Breast epithelium (tissue), 4 donors: ENCODE measurements around the gene GNAQ. TPM values are rescaled to one million over a fixed set of nuclear protein-coding genes. Genes with fewer than 3 reads are reported as not detected.

Experiments used
- DNase-seq, 2 donors: peaks; one replicate each; pipeline ENCODE4 v3.0.0-alpha.2; 2019; ENCODE audit warnings: low spot score in 2 of 2
- H3K27ac ChIP-seq, 2 donors: fragments of 200-600 bp; sonication (generic) in 1 of 2; one replicate each; pipeline ENCODE4 v1.5.1; 2016 to 2019; ENCODE audit warnings: mild to moderate bottlenecking in 1 of 2
- H3K27me3 ChIP-seq, 2 donors: fragments of 200-600 bp; sonication (generic) in 1 of 2; one replicate each; pipeline versions ENCODE4 v1.5.1 to v1.6.0; 2017 to 2019; ENCODE audit warnings: control low read depth in 1 of 2, mild to moderate bottlenecking in 1 of 2
- H3K36me3 ChIP-seq: fragments of 200-600 bp; one replicate; pipeline ENCODE4 v1.5.1; 2019
- H3K4me1 ChIP-seq, 2 donors: fragments of 200-600 bp; sonication (generic); one replicate each; pipeline ENCODE4 v1.5.1; 2016 to 2019; ENCODE audit warnings: control low read depth in 1 of 2
- H3K4me3 ChIP-seq, 3 donors: fragments of 200-600 bp; sonication (generic); 1 replicate in 2 of 3; 2 replicates in 1 of 3; pipeline ENCODE4 v1.5.1; 2016 to 2019; ENCODE audit warnings: mild to moderate bottlenecking in 3 of 3, moderate library complexity in 2 of 3
- H3K9me3 ChIP-seq, 2 donors: fragments of 200-600 bp; sonication (generic) in 1 of 2; one replicate each; pipeline ENCODE4 v1.5.1; 2016 to 2019; ENCODE audit warnings: control low read depth in 1 of 2
- POLR2A ChIP-seq: fragments of 450-650 bp; IDR thresholded peaks from one replicate; pipeline ENCODE4 v1.6.1; 2016; ENCODE audit warnings: antibody characterized with exemption, mild to moderate bottlenecking, moderate library complexity
- POLR2AphosphoS5 ChIP-seq, 3 donors: sonication (generic); formaldehyde crosslinking; IDR thresholded peaks; one replicate each; pipeline ENCODE4 v1.6.1; 2017; ENCODE audit warnings: antibody characterized with exemption in 3 of 3
- intact Hi-C: fragments of 100-400 bp; cut with DNase I; formaldehyde crosslinking; loops from one replicate; pipeline ENCODE4 v1.15.1; 2023; ENCODE audit warnings: low total_unique reads
- total RNA-seq, 3 donors: library from RNA; depleted of rRNA; stranded (reverse); fragments of >200 nt; gene quantifications; one replicate each; pipeline ENCODE4 v1.1.0, GENCODE V29; 2016
- TF ChIP-seq, protein P1 (sequence below), 3 donors: fragments of 450-650 bp; IDR thresholded peaks; one replicate each; pipeline ENCODE4 v1.5.1; 2016 to 2017; ENCODE audit warnings: antibody characterized with exemption in 3 of 3, mild to moderate bottlenecking in 3 of 3, moderate library complexity in 3 of 3

GNAQ gene
- total RNA-seq, 3 donors from 2014 or later, result 39.0 to 49.3 (median 47.2) TPM

GRCh38 chr9:77954666-77955015 lies 77.0 kb downstream of the GNAQ start:
- TF ChIP-seq, protein P1, sequence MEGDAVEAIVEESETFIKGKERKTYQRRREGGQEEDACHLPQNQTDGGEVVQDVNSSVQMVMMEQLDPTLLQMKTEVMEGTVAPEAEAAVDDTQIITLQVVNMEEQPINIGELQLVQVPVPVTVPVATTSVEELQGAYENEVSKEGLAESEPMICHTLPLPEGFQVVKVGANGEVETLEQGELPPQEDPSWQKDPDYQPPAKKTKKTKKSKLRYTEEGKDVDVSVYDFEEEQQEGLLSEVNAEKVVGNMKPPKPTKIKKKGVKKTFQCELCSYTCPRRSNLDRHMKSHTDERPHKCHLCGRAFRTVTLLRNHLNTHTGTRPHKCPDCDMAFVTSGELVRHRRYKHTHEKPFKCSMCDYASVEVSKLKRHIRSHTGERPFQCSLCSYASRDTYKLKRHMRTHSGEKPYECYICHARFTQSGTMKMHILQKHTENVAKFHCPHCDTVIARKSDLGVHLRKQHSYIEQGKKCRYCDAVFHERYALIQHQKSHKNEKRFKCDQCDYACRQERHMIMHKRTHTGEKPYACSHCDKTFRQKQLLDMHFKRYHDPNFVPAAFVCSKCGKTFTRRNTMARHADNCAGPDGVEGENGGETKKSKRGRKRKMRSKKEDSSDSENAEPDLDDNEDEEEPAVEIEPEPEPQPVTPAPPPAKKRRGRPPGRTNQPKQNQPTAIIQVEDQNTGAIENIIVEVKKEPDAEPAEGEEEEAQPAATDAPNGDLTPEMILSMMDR (IDR thresholded peaks at IDR 0.05), result no peak
- TF ChIP-seq POLR2A (no peak), POLR2AphosphoS5 (IDR thresholded peaks at IDR 0.05) (no peak)
- no peaks in the 10 kb centered on the region for H3K9me3 ChIP-seq
- no peaks in the 10 kb centered on the region for H3K36me3 ChIP-seq
- DNase-seq, result no peak
- H3K4me1 ChIP-seq, result peaks cover 3 to 4% of the 10 kb centered on the region in 2 donors
- H3K27ac ChIP-seq, result peak overlapping the region in 1 of 2 donors; percentile 33
- intact Hi-C loops, result no loop called here
- H3K27me3 ChIP-seq, result no peaks in the 10 kb centered on the region
- H3K4me3 ChIP-seq, result no peak overlapping the region

DNA sequence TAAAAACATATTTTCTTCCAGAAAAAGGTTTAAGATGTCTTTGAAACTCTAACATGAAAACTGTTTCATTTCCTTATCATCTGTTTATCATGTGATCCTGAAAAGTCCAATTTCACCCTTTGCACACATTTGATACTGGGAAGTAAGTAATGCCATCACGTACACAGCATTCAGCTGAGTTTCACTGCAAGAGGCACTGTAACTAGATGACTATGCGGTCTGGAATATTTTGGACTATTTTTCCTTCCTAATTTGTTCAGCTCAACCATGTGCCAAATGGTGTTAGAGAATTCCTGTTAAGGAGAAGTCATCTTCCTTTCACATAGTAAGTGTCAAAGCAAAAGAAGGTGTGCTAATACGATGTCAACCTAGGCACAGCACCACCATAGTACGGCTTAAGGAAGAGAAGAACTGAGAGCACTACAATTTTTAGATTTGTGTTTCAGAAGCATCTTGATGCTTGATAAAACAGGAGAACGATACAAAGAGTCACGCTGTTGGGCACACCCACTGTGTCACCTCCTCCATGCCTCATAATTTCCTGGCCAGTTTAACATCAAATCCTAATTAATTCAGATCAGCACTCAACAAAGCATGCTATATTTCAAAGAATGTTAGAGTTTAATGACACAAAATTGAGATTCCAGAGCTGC lies 77.5 kb downstream of the GNAQ start:
- Histone ChIP-seq H3K27ac (peak overlapping the region in 1 of 2 donors; percentile 68), H3K27me3 (no peaks in the 10 kb centered on the region), H3K4me3 (no peak overlapping the region), H3K9me3 (no peaks in the 10 kb centered on the region), H3K36me3 (no peaks in the 10 kb centered on the region), H3K4me1 (peaks cover 3 to 4% of the 10 kb centered on the region in 2 donors)
- no peak for DNase-seq
- TF ChIP-seq POLR2AphosphoS5 (IDR thresholded peaks at IDR 0.05) (no peak), POLR2A (no peak)
- TF ChIP-seq, protein P1 (IDR thresholded peaks at IDR 0.05), result no peak
- intact Hi-C loops, result no loop called here

GRCh38 chr9:77953590-77953989 lies 78.0 kb downstream of the GNAQ start:
- Histone ChIP-seq H3K27ac (peak overlapping the region; percentile 4 to 68), H3K27me3 (no peaks in the 10 kb centered on the region), H3K4me1 (peaks cover 3 to 4% of the 10 kb centered on the region in 2 donors), H3K9me3 (no peaks in the 10 kb centered on the region), H3K36me3 (no peaks in the 10 kb centered on the region), H3K4me3 (no peak overlapping the region)
- TF ChIP-seq POLR2A (no peak), POLR2AphosphoS5 (IDR thresholded peaks at IDR 0.05) (no peak)
- TF ChIP-seq, protein P1 (IDR thresholded peaks at IDR 0.05), result no peak
- intact Hi-C loops, result no loop called here
- no peak for DNase-seq

DNA sequence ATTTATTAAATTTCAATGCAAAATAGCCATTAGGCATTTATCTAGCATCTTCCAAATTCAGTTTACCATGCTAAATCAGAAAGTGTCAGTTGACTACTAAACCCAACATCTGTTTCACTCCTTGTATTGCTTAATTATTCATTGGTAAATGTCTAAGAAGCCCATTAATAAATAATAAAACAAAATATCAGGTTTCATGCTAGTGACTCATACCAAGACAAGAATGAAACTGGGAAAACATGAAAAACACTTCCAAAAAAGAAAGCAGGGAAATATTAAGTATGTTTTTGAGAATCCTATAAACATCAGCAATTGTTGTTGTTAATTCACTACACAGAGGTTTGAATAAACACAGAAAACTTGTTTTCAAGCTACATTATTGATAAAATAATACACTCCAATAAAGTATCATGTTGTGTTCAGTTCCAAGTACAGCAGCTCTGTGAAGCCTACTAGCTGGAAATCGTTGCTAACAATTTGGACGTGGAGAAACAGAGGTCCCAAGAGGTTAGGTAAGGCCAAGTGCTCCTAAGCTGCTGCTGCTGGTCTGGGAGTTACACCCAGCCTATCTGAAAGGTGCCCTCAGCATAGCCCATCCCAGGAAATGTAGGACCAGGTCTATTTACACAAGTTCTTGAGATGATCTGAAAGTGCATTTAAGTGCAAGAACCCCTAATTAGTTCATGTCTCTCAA lies 78.8 kb downstream of the GNAQ start:
- peak overlapping the region; percentile 48 to 68 for H3K27ac ChIP-seq
- H3K27me3 ChIP-seq, result no peaks in the 10 kb centered on the region
- no peaks in the 10 kb centered on the region for H3K36me3 ChIP-seq
- H3K4me3 ChIP-seq, result peak overlapping the region in 1 of 3 donors; percentile 2
- no peaks in the 10 kb centered on the region for H3K9me3 ChIP-seq
- intact Hi-C loops, result no loop called here
- H3K4me1 ChIP-seq, result peaks cover 3 to 4% of the 10 kb centered on the region in 2 donors
- no peak for TF ChIP-seq POLR2AphosphoS5 (IDR thresholded peaks at IDR 0.05)
- TF ChIP-seq POLR2A, result no peak
- TF ChIP-seq, protein P1 (IDR thresholded peaks at IDR 0.05), result no peak
- DNase-seq, result no peak

DNA sequence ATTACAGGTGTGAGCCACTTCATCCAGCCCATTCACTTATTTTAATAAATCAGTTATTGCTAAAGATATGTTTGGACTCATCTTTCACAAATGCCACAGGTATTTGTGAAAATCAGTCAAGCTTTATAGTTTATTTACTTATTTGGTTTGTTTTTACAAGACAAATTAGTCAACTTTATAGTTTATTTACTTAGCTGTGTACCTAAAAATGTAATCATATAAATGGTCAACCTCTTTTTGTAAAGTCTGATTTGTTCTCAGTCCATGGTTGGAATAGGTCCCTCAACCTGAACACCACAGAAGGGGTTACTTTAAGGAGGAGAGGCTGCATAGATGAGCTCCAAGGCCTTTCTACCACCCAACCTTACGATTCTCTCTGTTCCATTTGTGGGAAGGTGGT lies 80.2 kb downstream of the GNAQ start:
- Histone ChIP-seq H3K9me3 (no peaks in the 10 kb centered on the region), H3K4me1 (peaks cover 6 to 13% of the 10 kb centered on the region in 2 donors), H3K27ac (peak overlapping the region in 1 of 2 donors; percentile 73)

More for the DNA sequence above, 80.2 kb downstream of the GNAQ start:
- Histone ChIP-seq H3K36me3 (no peaks in the 10 kb centered on the region), H3K4me3 (no peak overlapping the region), H3K27me3 (no peaks in the 10 kb centered on the region)
- intact Hi-C loops, result no loop called here
- DNase-seq, result no peak
- TF ChIP-seq, protein P1 (IDR thresholded peaks at IDR 0.05), result no peak
- TF ChIP-seq POLR2A (no peak), POLR2AphosphoS5 (IDR thresholded peaks at IDR 0.05) (no peak)
